ENCODE measurements around the gene CCDC136.

DNA sequence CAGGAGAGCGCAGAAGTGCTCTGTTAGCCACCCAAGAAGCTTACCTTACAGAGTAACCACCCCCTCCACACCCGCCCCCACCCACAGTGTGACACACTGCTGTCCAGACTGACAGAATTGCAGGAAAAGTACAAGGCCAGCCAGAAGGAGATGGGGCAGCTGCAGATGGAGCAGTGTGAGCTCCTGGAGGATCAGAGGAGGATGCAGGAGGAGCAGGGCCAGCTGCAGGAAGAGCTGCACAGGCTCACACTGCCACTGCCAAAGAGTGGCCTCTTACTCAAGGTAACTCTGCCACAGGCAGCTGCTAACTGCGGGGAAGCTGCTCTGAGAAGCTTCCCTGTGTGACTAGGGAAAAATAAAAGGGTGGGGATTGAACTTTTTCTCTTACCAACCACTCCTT lies 17.6 kb downstream of the CCDC136 start:
- TF ChIP-seq, protein P1, sequence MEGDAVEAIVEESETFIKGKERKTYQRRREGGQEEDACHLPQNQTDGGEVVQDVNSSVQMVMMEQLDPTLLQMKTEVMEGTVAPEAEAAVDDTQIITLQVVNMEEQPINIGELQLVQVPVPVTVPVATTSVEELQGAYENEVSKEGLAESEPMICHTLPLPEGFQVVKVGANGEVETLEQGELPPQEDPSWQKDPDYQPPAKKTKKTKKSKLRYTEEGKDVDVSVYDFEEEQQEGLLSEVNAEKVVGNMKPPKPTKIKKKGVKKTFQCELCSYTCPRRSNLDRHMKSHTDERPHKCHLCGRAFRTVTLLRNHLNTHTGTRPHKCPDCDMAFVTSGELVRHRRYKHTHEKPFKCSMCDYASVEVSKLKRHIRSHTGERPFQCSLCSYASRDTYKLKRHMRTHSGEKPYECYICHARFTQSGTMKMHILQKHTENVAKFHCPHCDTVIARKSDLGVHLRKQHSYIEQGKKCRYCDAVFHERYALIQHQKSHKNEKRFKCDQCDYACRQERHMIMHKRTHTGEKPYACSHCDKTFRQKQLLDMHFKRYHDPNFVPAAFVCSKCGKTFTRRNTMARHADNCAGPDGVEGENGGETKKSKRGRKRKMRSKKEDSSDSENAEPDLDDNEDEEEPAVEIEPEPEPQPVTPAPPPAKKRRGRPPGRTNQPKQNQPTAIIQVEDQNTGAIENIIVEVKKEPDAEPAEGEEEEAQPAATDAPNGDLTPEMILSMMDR (conservative IDR thresholded peaks at IDR 0.05; ENCODE audit: low read length): no peak
- no peak for TF ChIP-seq EZH2phosphoT487 (IDR thresholded peaks at IDR 0.05; ENCODE audit: borderline replicate concordance, low read depth, low read length)

Measured in OCI-LY7 (cell line).